ENCODE results near the gene BRD3OS. TPM values are rescaled to one million over a fixed set of nuclear protein-coding genes. Genes with fewer than 3 reads are reported as not detected.

The BRD3OS gene
- total RNA-seq, 1 donor from 2014 or later: 17.3 TPM

DNA sequence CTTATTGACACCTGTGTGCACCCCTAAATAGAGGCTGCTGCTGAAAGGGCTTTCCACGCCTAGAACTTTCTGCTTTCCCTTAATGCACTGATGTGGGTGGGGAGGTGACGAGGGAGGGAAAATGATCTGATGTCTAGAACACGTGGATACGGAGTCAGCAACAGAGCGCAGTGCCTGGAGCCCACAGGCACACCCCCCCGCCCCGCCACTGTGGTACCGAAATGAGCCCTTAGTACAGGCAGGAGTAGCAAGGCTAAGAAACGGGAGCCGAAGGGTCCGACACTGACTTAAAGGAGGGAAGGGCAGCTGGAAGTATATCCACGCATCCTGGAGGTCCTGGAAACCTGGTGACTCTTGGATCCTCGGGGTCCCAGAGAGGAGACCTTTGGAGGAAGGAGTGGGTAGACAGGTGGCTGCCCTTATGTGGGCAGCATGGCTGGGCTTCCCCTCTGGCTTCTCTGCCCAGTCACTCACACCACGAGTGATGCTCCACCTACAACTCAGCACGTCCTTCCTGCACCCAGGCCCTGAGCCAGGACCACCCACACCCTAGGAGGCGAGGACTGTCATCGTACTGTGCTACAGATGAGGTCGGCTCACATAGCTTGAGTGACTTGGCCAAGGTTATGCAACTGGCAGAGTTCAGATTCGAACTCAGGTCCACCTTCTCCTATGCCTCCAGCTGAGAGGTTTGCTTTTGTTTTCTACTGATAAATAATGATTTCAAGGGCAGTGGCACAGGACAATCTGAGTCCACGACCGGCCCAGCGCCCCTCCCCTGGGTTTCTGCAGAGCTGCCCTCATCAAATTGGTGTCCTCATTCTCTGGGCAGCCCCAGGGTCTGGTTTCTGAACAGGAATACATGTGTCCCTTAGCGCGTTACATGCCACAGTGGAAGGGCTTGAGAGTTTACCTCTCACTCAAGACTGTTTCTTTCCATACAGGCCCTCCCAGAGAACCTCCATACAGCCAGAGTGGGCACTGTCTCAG is 28.5 kb upstream of the BRD3OS start:
- intact Hi-C loops (cut with micrococcal nuclease): no loop called here
- no peaks in the 10 kb centered on the region for H3K36me3 Mint-ChIP-seq (ENCODE audit: low read depth)
- H3K4me3 Mint-ChIP-seq: no peak overlapping the region
- no peak for DNase-seq
- peaks cover 24% of the 10 kb centered on the region for H3K4me1 Mint-ChIP-seq
- H3K27ac Mint-ChIP-seq: no peak overlapping the region
- H3K9me3 Mint-ChIP-seq: no peaks in the 10 kb centered on the region
- ChIA-PET CTCF (interaction anchor here (1.3 to 5.3 kb wide), 3 partner anchors 9 to 216 kb away, joined by 3 to 220 read pairs (median 126); no protein-coding TSS in a partner anchor), POLR2A (no interaction called here)
- no peaks in the 10 kb centered on the region for H3K27me3 Mint-ChIP-seq
- TF ChIP-seq, protein P1, sequence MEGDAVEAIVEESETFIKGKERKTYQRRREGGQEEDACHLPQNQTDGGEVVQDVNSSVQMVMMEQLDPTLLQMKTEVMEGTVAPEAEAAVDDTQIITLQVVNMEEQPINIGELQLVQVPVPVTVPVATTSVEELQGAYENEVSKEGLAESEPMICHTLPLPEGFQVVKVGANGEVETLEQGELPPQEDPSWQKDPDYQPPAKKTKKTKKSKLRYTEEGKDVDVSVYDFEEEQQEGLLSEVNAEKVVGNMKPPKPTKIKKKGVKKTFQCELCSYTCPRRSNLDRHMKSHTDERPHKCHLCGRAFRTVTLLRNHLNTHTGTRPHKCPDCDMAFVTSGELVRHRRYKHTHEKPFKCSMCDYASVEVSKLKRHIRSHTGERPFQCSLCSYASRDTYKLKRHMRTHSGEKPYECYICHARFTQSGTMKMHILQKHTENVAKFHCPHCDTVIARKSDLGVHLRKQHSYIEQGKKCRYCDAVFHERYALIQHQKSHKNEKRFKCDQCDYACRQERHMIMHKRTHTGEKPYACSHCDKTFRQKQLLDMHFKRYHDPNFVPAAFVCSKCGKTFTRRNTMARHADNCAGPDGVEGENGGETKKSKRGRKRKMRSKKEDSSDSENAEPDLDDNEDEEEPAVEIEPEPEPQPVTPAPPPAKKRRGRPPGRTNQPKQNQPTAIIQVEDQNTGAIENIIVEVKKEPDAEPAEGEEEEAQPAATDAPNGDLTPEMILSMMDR (IDR thresholded peaks at IDR 0.05): no peak
- no peak for ATAC-seq (ENCODE audit: low read depth)

GRCh38 chr9:133997584-133997983 is 27.7 kb upstream of the BRD3OS start:
- no peak for ATAC-seq (ENCODE audit: low read depth)
- no peaks in the 10 kb centered on the region for H3K9me3 Mint-ChIP-seq
- TF ChIP-seq, protein P1 (IDR thresholded peaks at IDR 0.05): no peak
- H3K27ac Mint-ChIP-seq: no peak overlapping the region
- no peaks in the 10 kb centered on the region for H3K36me3 Mint-ChIP-seq (ENCODE audit: low read depth)
- ChIA-PET CTCF (interaction anchor here (5.3 kb wide), 1 partner anchor 216 kb away, joined by 220 read pairs; no protein-coding TSS in a partner anchor), POLR2A (no interaction called here)
- peaks cover 24% of the 10 kb centered on the region for H3K4me1 Mint-ChIP-seq
- DNase-seq: no peak
- H3K4me3 Mint-ChIP-seq: no peak overlapping the region
- intact Hi-C loops (cut with micrococcal nuclease): no loop called here
- no peaks in the 10 kb centered on the region for H3K27me3 Mint-ChIP-seq

- intact Hi-C loops (cut with micrococcal nuclease): no loop called here
- no peak for ATAC-seq (ENCODE audit: low read depth)
- POLR2A ChIA-PET: no interaction called here
- H3K27ac Mint-ChIP-seq: no peak overlapping the region
- peaks cover 17% of the 10 kb centered on the region for H3K4me1 Mint-ChIP-seq
- TF ChIP-seq, protein P1 (IDR thresholded peaks at IDR 0.05): no peak
- no peaks in the 10 kb centered on the region for H3K9me3 Mint-ChIP-seq
- CTCF ChIA-PET: no interaction called here
- H3K27me3 Mint-ChIP-seq: peaks cover 3% of the 10 kb centered on the region
- no peaks in the 10 kb centered on the region for H3K36me3 Mint-ChIP-seq (ENCODE audit: low read depth)
- DNase-seq: no peak
- H3K4me3 Mint-ChIP-seq: no peak overlapping the region
Observed at GRCh38 chr9:133998915-133999595, 26.2 kb upstream of the BRD3OS start.

- ATAC-seq (ENCODE audit: low read depth) (no peak), DNase-seq (no peak)
- intact Hi-C loops (cut with micrococcal nuclease): no loop called here
- POLR2A ChIA-PET: no interaction called here
- H3K36me3 Mint-ChIP-seq (ENCODE audit: low read depth): no peaks in the 10 kb centered on the region
- CTCF ChIA-PET: no interaction called here
- no peak overlapping the region for H3K27ac Mint-ChIP-seq
- TF ChIP-seq, protein P1 (IDR thresholded peaks at IDR 0.05): no peak
- no peak overlapping the region for H3K4me3 Mint-ChIP-seq
- H3K27me3 Mint-ChIP-seq: peaks cover 5% of the 10 kb centered on the region
- no peaks in the 10 kb centered on the region for H3K9me3 Mint-ChIP-seq
- peaks cover 11% of the 10 kb centered on the region for H3K4me1 Mint-ChIP-seq
Observed at GRCh38 chr9:133999851-134000265, 25.4 kb upstream of the BRD3OS start.

DNA sequence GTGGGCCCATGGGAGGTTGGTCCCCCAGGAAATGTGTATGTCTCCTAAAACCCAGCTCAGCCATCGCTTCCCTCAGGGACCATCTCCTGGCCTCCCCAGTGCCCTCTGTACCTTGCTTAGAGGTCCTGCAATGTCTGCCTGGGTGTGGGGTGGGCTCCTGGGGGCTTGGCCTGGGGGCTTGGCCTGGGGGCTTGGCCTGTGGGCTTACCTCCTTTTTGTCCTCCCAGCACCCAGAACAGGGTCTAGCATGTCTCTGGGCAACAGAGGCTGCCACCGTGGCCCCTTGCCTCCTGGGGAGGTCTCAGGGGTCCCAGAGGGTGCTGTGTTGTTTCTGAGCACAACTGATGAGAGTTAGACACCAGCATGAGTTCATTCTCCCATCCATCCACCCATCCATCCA is 22.5 kb upstream of the BRD3OS start:
- ATAC-seq (ENCODE audit: low read depth): no peak
- Mint-ChIP-seq H3K4me3 (no peak overlapping the region), H3K9me3 (no peaks in the 10 kb centered on the region), H3K27ac (no peak overlapping the region), H3K36me3 (ENCODE audit: low read depth) (no peaks in the 10 kb centered on the region), H3K27me3 (peaks cover 14% of the 10 kb centered on the region), H3K4me1 (peaks cover 11% of the 10 kb centered on the region)
- DNase-seq: no peak
- intact Hi-C loops (cut with micrococcal nuclease): no loop called here
- TF ChIP-seq, protein P1 (IDR thresholded peaks at IDR 0.05): no peak
- ChIA-PET CTCF (no interaction called here), POLR2A (no interaction called here)

All from activated B cell treated with CpG ODN at 0.5 μM for 24 hours (primary cell).